HG02623 (cell line): ENCODE data around the gene STAC.
"Not testable (repeated sequence)": the region's sequence is repeated elsewhere in the genome, so short reads cannot be mapped to it uniquely, and the experiment has no call there.

Source experiments
- ATAC-seq: cut with Tn5 transposase; IDR thresholded peaks from one replicate; pipeline ENCODE4 v1.9.1; 2021; ENCODE audit warnings: moderate library complexity; ENCODE audit not compliant: unreplicated experiment

The STAC gene

GRCh38 chr3:36562945-36563344 is 182.6 kb downstream of the STAC start:
- ATAC-seq, result no peak

- no peak for ATAC-seq
These were observed 194.9 kb downstream of the STAC start for GRCh38 chr3:36575241-36575640.

GRCh38 chr3:36578418-36578817 is 198.1 kb downstream of the STAC start:
- ATAC-seq, result not testable (repeated sequence)

- ATAC-seq, result no peak
These were observed 199.4 kb downstream of the STAC start for GRCh38 chr3:36579746-36580145.

- ATAC-seq, result no peak
These were observed 200.4 kb downstream of the STAC start for GRCh38 chr3:36580716-36581115.

- no peak for ATAC-seq
These were observed 211.7 kb downstream of the STAC start for GRCh38 chr3:36591959-36592358.

- ATAC-seq, result no peak
These were observed 215.2 kb downstream of the STAC start for GRCh38 chr3:36595511-36595910.

GRCh38 chr3:36596419-36596818 is 216.1 kb downstream of the STAC start:
- no peak for ATAC-seq

- ATAC-seq, result no peak
These were observed 217.1 kb downstream of the STAC start for GRCh38 chr3:36597422-36597821.
